GM12878 (cell line): ENCODE results near the gene NLRC3. TPM values are rescaled to one million over a fixed set of nuclear protein-coding genes. Genes with fewer than 3 reads are reported as not detected.

Experiments
- ASH2L ChIP-seq: fragments of 300-600, 200-600 bp; sonication (generic); IDR thresholded peaks from 2 replicates; pipeline ENCODE4 v1.6.1; 2017; ENCODE audit warnings: low read depth, mild to moderate bottlenecking, borderline replicate concordance
- BCL3 ChIP-seq: IDR thresholded peaks from 2 replicates; pipeline ENCODE4 v1.6.1; 2011; ENCODE audit warnings: borderline replicate concordance, low read depth, mild to moderate bottlenecking, moderate library complexity, low read length; ENCODE audit not compliant: insufficient read depth, poor library complexity, severe bottlenecking
- BHLHE40 ChIP-seq, 2 experiments: fragments of 450-650 bp in 1 of 2; IDR thresholded peaks; 2 replicates each; pipeline ENCODE4 v1.6.1; 2011 to 2017; ENCODE audit warnings: low read depth in 2 of 2, borderline replicate concordance in 1 of 2, improper control_type of control experiment in 1 of 2, low read length in 1 of 2, mild to moderate bottlenecking in 1 of 2
- BMI1 ChIP-seq: fragments of 450-650 bp; IDR thresholded peaks from 2 replicates; pipeline ENCODE4 v1.6.1; 2016; ENCODE audit warnings: mild to moderate bottlenecking, moderate library complexity, borderline replicate concordance
- CREM ChIP-seq: IDR thresholded peaks from 2 replicates; pipeline ENCODE4 v1.6.1; 2014; ENCODE audit warnings: antibody characterized with exemption, low read depth
- E4F1 ChIP-seq: fragments of 450-650 bp; IDR thresholded peaks from 2 replicates; pipeline ENCODE4 v1.6.1; 2018; ENCODE audit warnings: borderline replicate concordance, mild to moderate bottlenecking; ENCODE audit not compliant: partially characterized antibody
- EGR1 ChIP-seq, 2 experiments: IDR thresholded peaks; 1 replicate in 1 of 2; 2 replicates in 1 of 2; pipeline ENCODE4 v1.6.1; 2011 to 2012; ENCODE audit warnings: low read depth in 2 of 2, low read length in 2 of 2, borderline replicate concordance in 1 of 2, mild to moderate bottlenecking in 1 of 2, moderate library complexity in 1 of 2
- ESRRA ChIP-seq: IDR thresholded peaks from 2 replicates; pipeline ENCODE4 v1.6.1; 2012; ENCODE audit warnings: mild to moderate bottlenecking, low read length, improper control_type of control experiment
- ETV6 ChIP-seq, 2 experiments: fragments of 450-650 bp in 1 of 2; IDR thresholded peaks in 1 of 2; conservative IDR thresholded peaks in 1 of 2; 2 replicates each; pipeline ENCODE4 v1.6.1; 2014; ENCODE audit warnings: antibody characterized with exemption in 1 of 2, borderline replicate concordance in 1 of 2, low read depth in 1 of 2, mild to moderate bottlenecking in 1 of 2, moderate library complexity in 1 of 2
- FOXK2 ChIP-seq: fragments of 450-650 bp; IDR thresholded peaks from 2 replicates; pipeline ENCODE4 v1.6.1; 2017; ENCODE audit warnings: mild to moderate bottlenecking, moderate library complexity
- GATAD2B ChIP-seq: fragments of 450-650 bp; conservative IDR thresholded peaks from 2 replicates; pipeline ENCODE4 v1.6.1; 2017; ENCODE audit warnings: low read depth, mild to moderate bottlenecking, moderate library complexity
- HDAC2 ChIP-seq: fragments of 200-600 bp; sonication (generic); IDR thresholded peaks from 2 replicates; pipeline ENCODE4 v1.6.1; 2017
- HSF1 ChIP-seq: fragments of 150-350 bp; IDR thresholded peaks from 2 replicates; pipeline ENCODE4 v1.6.1; 2014; ENCODE audit warnings: mild to moderate bottlenecking, low read depth, low read length
- NFIC ChIP-seq: IDR thresholded peaks from 2 replicates; pipeline ENCODE4 v1.6.1; 2012; ENCODE audit warnings: low read depth, mild to moderate bottlenecking, inconsistent platforms, low read length, moderate library complexity
- NFXL1 ChIP-seq: fragments of 450-650 bp; IDR thresholded peaks from 2 replicates; pipeline ENCODE4 v1.6.1; 2017; ENCODE audit warnings: antibody characterized with exemption, mild to moderate bottlenecking, borderline replicate concordance
- NR2C1 ChIP-seq: fragments of 450-650 bp; IDR thresholded peaks from 2 replicates; pipeline ENCODE4 v1.6.1; 2017; ENCODE audit warnings: antibody characterized with exemption, mild to moderate bottlenecking, moderate library complexity
- PAX8 ChIP-seq: fragments of 450-650 bp; IDR thresholded peaks from 2 replicates; pipeline ENCODE4 v1.6.1; 2017; ENCODE audit warnings: mild to moderate bottlenecking, moderate library complexity
- RBBP5 ChIP-seq: fragments of 200-600 bp; sonication (generic); conservative IDR thresholded peaks from 2 replicates; pipeline ENCODE4 v1.6.1; 2016
- RCOR1 ChIP-seq: conservative IDR thresholded peaks from 2 replicates; pipeline ENCODE4 v1.6.1; 2012; ENCODE audit warnings: low read depth, low read length, improper control_type of control experiment
- SRF ChIP-seq, 2 experiments: IDR thresholded peaks; 2 replicates each; pipeline ENCODE4 v1.6.1; 2011; ENCODE audit warnings: low read depth in 2 of 2, low read length in 2 of 2, mild to moderate bottlenecking in 1 of 2, moderate library complexity in 1 of 2
- STAT1 ChIP-seq: fragments of 450-650 bp; conservative IDR thresholded peaks from 2 replicates; pipeline ENCODE4 v1.6.1; 2014; ENCODE audit warnings: antibody characterized with exemption, mild to moderate bottlenecking
- STAT3 ChIP-seq: IDR thresholded peaks from 2 replicates; pipeline ENCODE4 v1.6.1; 2011; ENCODE audit warnings: low read depth, low read length, improper control_type of control experiment
- TCF7 ChIP-seq: IDR thresholded peaks from 2 replicates; pipeline ENCODE4 v1.6.1; 2014; ENCODE audit warnings: antibody characterized with exemption, borderline replicate concordance
- ZBED1 ChIP-seq: IDR thresholded peaks from 2 replicates; pipeline ENCODE4 v1.6.1; 2016; ENCODE audit warnings: borderline replicate concordance
- ZNF622 ChIP-seq: fragments of 450-650 bp; IDR thresholded peaks from 2 replicates; pipeline ENCODE4 v1.6.1; 2017; ENCODE audit warnings: mild to moderate bottlenecking, inconsistent platforms
- ZZZ3 ChIP-seq: IDR thresholded peaks from 2 replicates; pipeline ENCODE4 v1.6.1; 2011; ENCODE audit warnings: low read depth; ENCODE audit not compliant: control insufficient read depth, insufficient read length
- polyA plus RNA-seq, 11 experiments: library from polyadenylated mRNA; depleted of rRNA in 4 of 11; unstranded in 6 of 11; stranded (reverse) in 5 of 11; fragments of >200 nt; fragmentation: Nextera tagmentation in 4 of 11; fragmentation: Illumina TruSeq in 1 of 11; extraction: Ambion mirVana in 4 of 11; extraction: Trizol in 1 of 11; gene quantifications; 1 replicate in 1 of 11; 2 replicates in 10 of 11; pipeline versions ENCODE4 v1.2.1 to v1.2.3, GENCODE V29; 2011 to 2016; ENCODE audit warnings: inconsistent platforms in 2 of 11, missing spikeins in 2 of 11, low read depth in 1 of 11
- total RNA-seq, 4 experiments: library from RNA; depleted of rRNA in 3 of 4; stranded (reverse); fragments of >200 nt in 3 of 4; fragmentation: Illumina TruSeq in 1 of 4; extraction: Trizol in 1 of 4; gene quantifications; 2 replicates each; pipeline versions ENCODE4 v1.2.1 to v1.2.3, GENCODE V29; 2013 to 2021

NLRC3 gene
- total and polyA plus RNA-seq, 10 of the 15 experiments (the other 5 are each of a cell fraction or from before 2014, with no cell fraction given) = 2.2 to 17.8 (median 7.6) TPM

DNA sequence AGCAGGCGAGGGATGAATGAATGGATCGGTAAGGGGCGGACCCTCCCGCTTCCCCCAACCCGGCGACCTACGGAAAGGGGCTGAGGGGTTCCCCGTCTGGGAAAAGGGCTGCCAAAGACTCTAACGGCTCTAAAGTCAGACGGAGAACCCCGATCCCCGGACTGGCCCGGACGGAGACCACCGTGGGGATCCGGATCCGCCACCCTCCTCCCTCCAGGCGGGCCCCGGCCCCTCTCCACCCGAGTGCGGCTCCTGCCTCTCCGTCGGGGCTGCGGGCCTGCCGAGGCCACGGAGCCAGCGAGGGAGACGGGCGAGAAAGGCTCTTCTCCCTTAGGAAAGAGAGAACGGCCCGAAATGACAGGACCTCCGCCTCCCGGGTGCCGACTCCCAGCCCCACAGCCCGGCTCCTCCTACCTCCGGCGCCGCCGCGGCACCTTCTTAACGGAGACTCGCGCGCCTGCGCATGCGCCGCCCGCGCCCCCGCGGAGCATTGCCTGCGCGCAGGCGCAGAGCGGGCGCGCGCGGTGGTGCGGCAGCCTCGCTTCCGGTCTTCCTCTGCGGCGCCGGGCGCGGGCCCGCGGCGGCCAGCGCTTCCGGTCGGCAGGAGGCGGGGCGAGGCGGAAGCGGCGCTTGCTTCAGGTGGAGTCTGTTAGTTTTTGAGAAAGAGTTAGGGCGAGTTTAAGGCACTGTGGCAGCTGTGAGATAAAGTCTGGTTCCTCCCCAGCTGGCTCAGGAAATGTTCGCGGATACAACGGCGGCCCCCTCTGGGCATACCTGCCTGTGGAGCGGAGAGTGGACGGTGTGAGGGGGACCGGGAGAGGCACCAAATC is 34.2 kb upstream of the NLRC3 start, which contains the start of gene SLX4 (continued):
- TF ChIP-seq E4F1 (no peak), RBBP5 (no peak), STAT3 (no peak), ZNF622 (no peak), BMI1 (no peak), BCL3 (peak; percentile 12), ASH2L (no peak), CREM (no peak), HSF1 (no peak), ZBED1 (no peak), ESRRA (no peak), ZZZ3 (no peak), NR2C1 (no peak; the same call in 1 of the 2 replicates), NFXL1 (no peak), EGR1 (IDR thresholded peaks at IDR 0.05; ENCODE audit: borderline replicate concordance in 1 of 2, low read depth in 2 of 2, low read length in 2 of 2) (peak in 1 of 2 experiments; percentile 96; a peak in 2 of 3 replicates), SRF (IDR thresholded peaks at IDR 0.05; ENCODE audit: low read depth in 2 of 2, low read length in 2 of 2) (no peak), BHLHE40 (IDR thresholded peaks at IDR 0.05; ENCODE audit: borderline replicate concordance in 1 of 2, low read depth in 2 of 2, low read length in 1 of 2) (peak in 1 of 2 experiments; percentile 66; a peak in 2 of 4 replicates), NFIC (no peak), ETV6 (conservative IDR thresholded peaks at IDR 0.05 in 1 of 2, IDR thresholded peaks at IDR 0.05 in 1 of 2; ENCODE audit: borderline replicate concordance in 1 of 2, low read depth in 1 of 2) (peak in 1 of 2 experiments; percentile 47; a peak in 1 of 4 replicates), FOXK2 (no peak), GATAD2B (peak; percentile 81), TCF7 (no peak), RCOR1 (0 out of 2 replicates have a peak, but pooled peaks have one; percentile 4), PAX8 (no peak), STAT1 (no peak), HDAC2 (no peak)
